HepG2 (cell line): Measurements from ENCODE around the gene MINDY1. TPM values are rescaled to one million over a fixed set of nuclear protein-coding genes. Genes with fewer than 3 reads are reported as not detected.

Experiments used
- CHD4 ChIP-seq: fragments of 200-600 bp; sonication (generic); IDR thresholded peaks from 2 replicates; pipeline ENCODE4 v1.7.0; 2017; ENCODE audit warnings: mild to moderate bottlenecking, low read length, borderline replicate concordance
- GPN1 ChIP-seq: sonication (generic); formaldehyde crosslinking; IDR thresholded peaks from 2 replicates; pipeline ENCODE4 v1.5.1; 2020; ENCODE audit warnings: missing genetic modification reagents, borderline replicate concordance
- IKZF4 ChIP-seq: sonication (generic); formaldehyde crosslinking; IDR thresholded peaks from 2 replicates; pipeline ENCODE4 v1.5.1; 2020; ENCODE audit warnings: borderline replicate concordance, mild to moderate bottlenecking, low read depth, missing genetic modification reagents; ENCODE audit errors: not compliant biosample characterization
- MXD3 ChIP-seq: IDR thresholded peaks from 2 replicates; pipeline ENCODE4 v1.6.1; 2016; ENCODE audit warnings: mild to moderate bottlenecking, missing biosample characterization, missing genetic modification reagents
- PHF20 ChIP-seq: sonication (generic); formaldehyde crosslinking; IDR thresholded peaks from 2 replicates; pipeline ENCODE4 v1.5.0; 2020; ENCODE audit warnings: mild to moderate bottlenecking, missing genetic modification reagents
- SAP130 ChIP-seq: IDR thresholded peaks from 2 replicates; pipeline ENCODE4 v1.6.1; 2016; ENCODE audit warnings: low read depth
- TFDP1 ChIP-seq: IDR thresholded peaks from 2 replicates; pipeline ENCODE4 v1.6.1; 2016; ENCODE audit warnings: missing compliant biosample characterization, missing genetic modification reagents, borderline replicate concordance
- ZBTB10 ChIP-seq: sonication (generic); formaldehyde crosslinking; IDR thresholded peaks from 2 replicates; pipeline ENCODE4 v1.4.0; 2020; ENCODE audit warnings: missing genetic modification reagents, borderline replicate concordance
- ZFYVE20 ChIP-seq: sonication (generic); formaldehyde crosslinking; IDR thresholded peaks from 2 replicates; pipeline ENCODE4 v1.8.0; 2023; ENCODE audit warnings: low read depth, mild to moderate bottlenecking, moderate library complexity, missing genetic modification reagents, borderline replicate concordance
- ZNF136 ChIP-seq: sonication (generic); formaldehyde crosslinking; IDR thresholded peaks from 2 replicates; pipeline ENCODE4 v1.8.1; 2022; ENCODE audit warnings: low read depth, mild to moderate bottlenecking, moderate library complexity, missing genetic modification reagents
- ZNF605 ChIP-seq: sonication (generic); formaldehyde crosslinking; IDR thresholded peaks from 2 replicates; pipeline ENCODE4 v1.8.0; 2022; ENCODE audit warnings: mild to moderate bottlenecking, missing genetic modification reagents
- ZNF614 ChIP-seq: IDR thresholded peaks from 2 replicates; pipeline ENCODE4 v1.6.1; 2018; ENCODE audit warnings: missing biosample characterization, missing genetic modification reagents, inconsistent platforms, borderline replicate concordance
- ZNF678 ChIP-seq: sonication (generic); formaldehyde crosslinking; IDR thresholded peaks from 2 replicates; pipeline ENCODE4 v1.4.0; 2020; ENCODE audit warnings: mild to moderate bottlenecking, missing genetic modification reagents
- ZNF782 ChIP-seq: sonication (generic); formaldehyde crosslinking; IDR thresholded peaks from 2 replicates; pipeline ENCODE4 v1.4.0; 2020; ENCODE audit warnings: missing genetic modification reagents, mild to moderate bottlenecking, borderline replicate concordance
- ZSCAN20 ChIP-seq: sonication (generic); formaldehyde crosslinking; IDR thresholded peaks from 2 replicates; pipeline ENCODE4 v1.4.0; 2020; ENCODE audit warnings: missing genetic modification reagents, mild to moderate bottlenecking, borderline replicate concordance
- polyA plus RNA-seq, 8 experiments: library from polyadenylated mRNA; depleted of rRNA in 3 of 8; stranded (reverse) in 7 of 8; unstranded in 1 of 8; fragments of >200 nt; fragmentation: Illumina TruSeq in 4 of 8; extraction: Trizol in 4 of 8; gene quantifications; 2 replicates each; pipeline versions ENCODE4 v1.2.1 to v1.2.3, GENCODE V29; 2011 to 2016; ENCODE audit warnings: low read depth in 4 of 8, missing spikeins in 1 of 8, mixed read lengths in 1 of 8; ENCODE audit not compliant: insufficient read depth in 1 of 8
- total RNA-seq, 5 experiments: library from RNA; depleted of rRNA; stranded (reverse); fragments of >200 nt; fragmentation: Illumina TruSeq; extraction: Trizol; gene quantifications; 2 replicates each; pipeline ENCODE4 v1.2.3, GENCODE V29; 2016; ENCODE audit warnings: low read depth in 1 of 5
- TF ChIP-seq, protein P1 (sequence below): sonication (generic); formaldehyde crosslinking; IDR thresholded peaks from 2 replicates; pipeline ENCODE4 v1.4.0; 2020; ENCODE audit warnings: mild to moderate bottlenecking, missing genetic modification reagents

MINDY1 gene
- total and polyA plus RNA-seq, 2 of the 13 experiments (the other 11 are each of a cell fraction or from before 2014, with no cell fraction given) = 11.1 to 15.0 TPM

DNA sequence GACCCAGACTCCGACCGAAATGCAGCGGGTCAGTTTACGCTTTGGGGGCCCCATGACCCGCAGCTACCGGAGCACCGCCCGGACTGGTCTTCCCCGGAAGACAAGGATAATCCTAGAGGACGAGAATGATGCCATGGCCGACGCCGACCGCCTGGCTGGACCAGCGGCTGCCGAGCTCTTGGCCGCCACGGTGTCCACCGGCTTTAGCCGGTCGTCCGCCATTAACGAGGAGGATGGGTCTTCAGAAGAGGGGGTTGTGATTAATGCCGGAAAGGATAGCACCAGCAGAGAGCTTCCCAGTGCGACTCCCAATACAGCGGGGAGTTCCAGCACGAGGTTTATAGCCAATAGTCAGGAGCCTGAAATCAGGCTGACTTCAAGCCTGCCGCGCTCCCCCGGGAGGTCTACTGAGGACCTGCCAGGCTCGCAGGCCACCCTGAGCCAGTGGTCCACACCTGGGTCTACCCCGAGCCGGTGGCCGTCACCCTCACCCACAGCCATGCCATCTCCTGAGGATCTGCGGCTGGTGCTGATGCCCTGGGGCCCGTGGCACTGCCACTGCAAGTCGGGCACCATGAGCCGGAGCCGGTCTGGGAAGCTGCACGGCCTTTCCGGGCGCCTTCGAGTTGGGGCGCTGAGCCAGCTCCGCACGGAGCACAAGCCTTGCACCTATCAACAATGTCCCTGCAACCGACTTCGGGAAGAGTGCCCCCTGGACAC, 41.4 kb upstream of the MINDY1 start (continued):
- peak; percentile 53 for TF ChIP-seq SAP130 (CRISPR knock-in tag)
- TF ChIP-seq ZBTB10 (CRISPR knock-in tag) = 0 out of 2 replicates have a peak, but pooled peaks have one; percentile 46
- TF ChIP-seq ZNF782 (CRISPR knock-in tag) = no peak; the same call in 1 of the 2 replicates
- peak; percentile 77; the same call in 1 of the 2 replicates for TF ChIP-seq ZNF136 (CRISPR knock-in tag)
- TF ChIP-seq, protein P1, sequence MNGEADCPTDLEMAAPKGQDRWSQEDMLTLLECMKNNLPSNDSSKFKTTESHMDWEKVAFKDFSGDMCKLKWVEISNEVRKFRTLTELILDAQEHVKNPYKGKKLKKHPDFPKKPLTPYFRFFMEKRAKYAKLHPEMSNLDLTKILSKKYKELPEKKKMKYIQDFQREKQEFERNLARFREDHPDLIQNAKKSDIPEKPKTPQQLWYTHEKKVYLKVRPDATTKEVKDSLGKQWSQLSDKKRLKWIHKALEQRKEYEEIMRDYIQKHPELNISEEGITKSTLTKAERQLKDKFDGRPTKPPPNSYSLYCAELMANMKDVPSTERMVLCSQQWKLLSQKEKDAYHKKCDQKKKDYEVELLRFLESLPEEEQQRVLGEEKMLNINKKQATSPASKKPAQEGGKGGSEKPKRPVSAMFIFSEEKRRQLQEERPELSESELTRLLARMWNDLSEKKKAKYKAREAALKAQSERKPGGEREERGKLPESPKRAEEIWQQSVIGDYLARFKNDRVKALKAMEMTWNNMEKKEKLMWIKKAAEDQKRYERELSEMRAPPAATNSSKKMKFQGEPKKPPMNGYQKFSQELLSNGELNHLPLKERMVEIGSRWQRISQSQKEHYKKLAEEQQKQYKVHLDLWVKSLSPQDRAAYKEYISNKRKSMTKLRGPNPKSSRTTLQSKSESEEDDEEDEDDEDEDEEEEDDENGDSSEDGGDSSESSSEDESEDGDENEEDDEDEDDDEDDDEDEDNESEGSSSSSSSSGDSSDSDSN = peak; percentile 65
- peak; percentile 29 for TF ChIP-seq IKZF4 (CRISPR knock-in tag)
- 0 out of 2 replicates have a peak, but pooled peaks have one; percentile 41 for TF ChIP-seq ZSCAN20 (CRISPR knock-in tag)
- 0 out of 2 replicates have a peak, but pooled peaks have one; percentile 16 for TF ChIP-seq ZFYVE20 (CRISPR knock-in tag)
- TF ChIP-seq CHD4 = no peak
- TF ChIP-seq ZNF614 (CRISPR knock-in tag) = no peak
- no peak for TF ChIP-seq GPN1
- TF ChIP-seq TFDP1 (CRISPR knock-in tag) = peak; percentile 59; the same call in 1 of the 2 replicates
- TF ChIP-seq ZNF678 (CRISPR knock-in tag) = peak; percentile 41; the same call in 1 of the 2 replicates
- peak; percentile 76; the same call in 1 of the 2 replicates for TF ChIP-seq MXD3 (CRISPR knock-in tag)
- peak; percentile 77; the same call in 1 of the 2 replicates for TF ChIP-seq ZNF605 (CRISPR knock-in tag)
- no peak for TF ChIP-seq PHF20 (CRISPR knock-in tag)
